GM19238 (cell line): ENCODE data around the gene KRTAP29-1.

Source experiments
- DNase-seq: peaks from one replicate; pipeline ENCODE4 v3.0.0; 2011; ENCODE audit warnings: low spot score; ENCODE audit not compliant: insufficient read length

Gene KRTAP29-1

DNA sequence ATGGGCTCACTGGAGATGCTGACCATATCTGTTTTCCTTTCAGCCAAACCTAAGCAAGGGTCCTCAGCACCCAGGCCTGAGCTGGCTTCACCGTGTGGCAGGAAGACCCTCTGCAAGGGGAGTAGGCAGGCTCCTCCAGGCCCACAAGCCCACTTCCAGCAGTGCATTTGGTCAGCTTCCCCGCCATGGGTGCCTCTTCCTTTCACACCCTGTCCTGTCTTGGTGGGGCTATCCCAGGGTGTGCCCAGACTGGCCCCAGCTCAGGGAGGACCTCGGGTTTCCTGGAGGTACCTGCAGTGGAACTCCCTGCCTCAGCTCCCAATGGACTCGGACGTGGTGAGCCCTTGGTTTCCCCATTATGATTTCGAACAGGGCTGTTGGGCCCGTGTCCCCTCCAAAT, 25.6 kb upstream of the KRTAP29-1 start:
- DNase-seq: no peak

- DNase-seq: no peak
These were observed 24.9 kb upstream of the KRTAP29-1 start for GRCh38 chr17:41327411-41328120.

- no peak for DNase-seq
These were observed 23.8 kb upstream of the KRTAP29-1 start for GRCh38 chr17:41326173-41327145.

DNA sequence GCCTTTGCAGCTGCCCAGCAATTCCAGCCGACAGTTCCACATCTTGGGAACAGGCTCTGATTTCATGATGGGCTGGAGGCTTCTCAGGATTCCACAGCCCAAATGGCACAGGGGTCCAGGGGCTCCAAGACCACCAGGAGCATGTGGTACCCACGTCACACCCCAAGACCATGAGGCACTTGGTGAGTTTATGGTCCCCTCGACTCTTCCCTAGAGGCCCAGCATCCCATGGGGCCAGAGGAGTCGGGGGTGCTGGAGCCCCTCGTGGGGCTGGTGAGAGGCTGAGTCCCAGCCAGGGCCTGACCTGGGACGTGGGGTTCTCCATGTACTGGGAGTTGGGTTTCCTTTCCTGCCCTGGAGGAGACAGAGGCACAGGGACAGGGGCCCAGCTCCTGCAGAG, 23.0 kb upstream of the KRTAP29-1 start:
- DNase-seq: no peak

- DNase-seq: no peak
These were observed 22.5 kb upstream of the KRTAP29-1 start for GRCh38 chr17:41325126-41325525.

DNA sequence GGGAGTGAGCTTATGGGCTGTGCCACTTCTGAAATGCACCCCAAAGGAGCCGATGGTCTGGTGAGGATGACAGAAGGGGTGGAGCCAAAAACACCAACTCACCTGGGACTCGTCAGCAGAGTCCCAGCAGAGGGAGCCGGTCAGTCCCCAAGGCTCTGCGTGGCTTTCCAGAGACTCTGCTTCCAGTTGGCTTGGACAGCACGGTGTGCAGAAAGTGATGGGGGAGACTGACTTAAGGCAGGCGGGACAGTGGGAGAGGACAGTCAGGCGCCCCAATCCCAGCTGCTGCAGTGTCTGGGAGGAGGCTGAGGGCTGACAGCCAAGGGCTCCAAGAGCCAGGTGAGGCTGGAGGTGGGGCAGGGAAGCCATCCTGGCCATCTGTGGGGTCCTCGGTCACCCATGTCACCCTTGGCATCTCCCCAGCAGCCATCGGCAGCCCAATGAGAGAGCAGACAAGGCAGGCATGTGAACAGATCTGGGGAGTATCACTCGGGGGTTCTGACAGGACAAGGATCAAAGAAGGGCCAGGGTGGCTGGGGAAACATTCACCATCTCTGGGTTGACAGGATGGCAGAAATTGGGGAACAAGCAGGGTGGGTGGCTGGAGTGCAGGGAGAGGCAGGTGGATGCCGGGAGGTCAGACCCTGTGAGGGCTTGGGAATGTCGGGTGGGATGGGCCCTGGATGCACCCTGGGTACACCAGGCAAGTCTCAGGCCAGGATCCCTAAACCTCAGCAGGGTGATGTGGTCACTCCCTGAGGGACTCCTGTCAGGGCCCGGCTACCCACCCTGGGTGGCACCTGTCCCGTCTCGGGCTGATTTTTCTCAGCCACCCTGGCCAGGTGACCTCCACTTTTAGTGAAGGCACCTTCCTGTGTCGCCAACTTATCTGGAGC, 21.8 kb upstream of the KRTAP29-1 start:
- DNase-seq: no peak

DNA sequence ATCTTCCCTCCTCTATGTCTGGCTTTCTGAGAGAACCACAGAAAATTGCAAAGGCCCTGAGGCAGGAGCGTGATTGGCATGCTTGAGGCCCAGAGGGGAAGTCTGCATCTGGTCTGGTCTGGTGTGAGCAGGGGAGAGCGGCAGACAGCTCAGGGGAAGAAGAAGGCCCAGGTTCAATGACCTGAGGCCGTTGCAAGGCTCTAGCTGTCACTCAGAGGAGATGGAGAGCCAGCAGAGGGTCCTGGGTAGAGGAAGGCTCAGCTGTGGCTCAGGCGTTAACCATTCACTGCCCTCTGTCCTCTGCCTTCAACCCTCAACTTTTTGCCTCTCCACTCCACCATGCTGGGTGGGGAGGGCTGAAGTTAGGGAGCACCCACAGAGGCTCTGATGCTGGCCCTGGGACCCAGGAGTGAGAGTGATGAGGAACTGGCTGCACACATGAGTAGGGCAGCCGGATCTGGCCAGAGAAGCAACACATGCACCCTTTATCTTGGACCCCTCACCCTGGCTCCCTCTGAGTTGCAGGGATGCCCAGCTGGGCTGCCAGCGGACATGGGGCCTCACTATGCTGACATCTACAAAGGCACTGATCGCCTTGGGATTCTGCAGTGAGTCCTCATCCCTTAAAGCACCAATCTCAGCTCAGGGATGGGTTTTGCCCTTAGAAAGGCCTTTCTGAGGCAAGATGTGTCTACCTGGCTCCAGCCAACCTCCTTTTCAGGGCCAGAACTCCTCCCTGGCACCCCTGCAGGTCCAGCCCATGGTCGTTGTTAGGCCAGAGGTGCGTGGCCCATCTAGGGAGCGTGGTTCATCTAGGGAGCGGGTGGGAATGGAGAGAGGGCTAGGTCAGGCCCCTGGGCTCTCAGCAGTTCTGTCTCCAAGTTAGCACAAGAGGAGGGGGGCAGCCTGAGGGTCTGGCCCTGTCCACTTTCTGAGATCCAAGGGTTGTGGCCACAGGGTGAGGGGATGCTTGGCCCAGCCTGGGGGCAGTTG, 20.5 kb upstream of the KRTAP29-1 start:
- DNase-seq: no peak

DNA sequence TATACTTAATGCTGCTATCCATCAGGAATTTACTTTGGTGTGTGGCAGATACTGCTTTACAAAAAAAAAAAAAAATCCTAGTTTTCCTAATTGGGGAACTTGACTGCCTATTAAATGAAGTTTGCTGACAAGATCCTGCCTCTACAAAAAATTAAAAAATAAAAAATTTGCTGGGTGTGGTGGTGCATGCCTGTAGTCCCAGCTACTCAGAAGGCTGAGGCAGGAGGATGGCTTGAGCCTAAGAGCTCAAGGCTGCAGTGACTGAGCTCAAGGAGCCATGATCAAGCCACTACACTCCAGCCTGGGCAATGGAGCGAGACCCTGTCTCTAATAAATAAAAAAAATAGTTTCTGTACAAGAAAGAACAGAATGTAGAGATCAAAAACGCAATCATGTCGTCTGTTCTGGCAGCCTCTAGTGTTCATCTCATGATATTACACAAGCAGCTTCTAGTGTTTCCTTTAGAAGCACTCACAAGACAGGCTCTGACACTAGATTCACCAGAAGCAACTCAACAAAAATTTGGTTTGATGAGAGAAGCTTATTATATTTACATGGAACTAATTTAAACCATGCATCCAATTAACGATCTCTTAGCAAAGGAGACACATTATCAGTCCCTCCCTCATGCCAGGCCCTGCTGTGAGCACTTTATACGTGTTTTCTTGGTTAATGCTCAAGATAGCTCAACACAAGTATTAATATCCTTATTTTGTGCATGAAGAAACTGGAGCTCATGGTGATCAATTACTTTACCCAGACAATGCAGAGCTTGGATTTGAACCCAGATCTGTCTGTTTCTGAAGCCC, 19.6 kb upstream of the KRTAP29-1 start:
- no peak for DNase-seq

GRCh38 chr17:41318231-41318630, 15.6 kb upstream of the KRTAP29-1 start:
- DNase-seq: no peak

- no peak for DNase-seq
These were observed 13.3 kb upstream of the KRTAP29-1 start for GRCh38 chr17:41315814-41316445.

DNA sequence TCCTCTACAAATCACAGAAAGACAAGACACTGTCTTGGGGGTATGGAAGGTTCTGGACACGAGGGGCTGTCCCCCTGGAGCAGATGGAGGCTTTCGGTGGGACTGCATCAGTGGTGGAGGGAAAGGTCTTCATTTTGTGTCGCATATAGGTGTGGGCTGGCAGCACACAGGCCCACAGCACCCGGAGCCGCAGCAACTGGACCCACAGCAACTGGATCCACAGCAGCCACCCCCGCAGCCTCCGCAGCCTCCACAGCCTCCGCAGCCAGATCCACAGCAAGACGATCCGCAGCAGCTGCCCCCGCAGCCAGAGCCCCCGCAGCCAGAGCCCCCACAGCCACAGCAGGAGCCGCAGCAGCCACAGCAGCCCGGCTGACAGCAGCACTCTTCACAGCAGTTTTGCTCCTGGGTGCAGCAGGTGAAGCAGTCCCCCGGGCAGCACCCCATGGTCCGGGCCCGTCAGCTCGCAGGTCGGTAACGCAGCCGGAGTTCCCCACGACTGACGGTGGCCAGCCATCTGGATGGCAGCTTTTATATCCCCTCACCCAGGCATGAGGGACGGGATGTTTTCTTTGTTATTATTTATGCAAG, 12.6 kb upstream of the KRTAP29-1 start, which contains the start of gene KRTAP17-1:
Gene KRTAP17-1, minus strand, starts transcription at position 507 of the 591 bp plus-strand sequence. Its CDS starts 60 bp downstream, at position 447.
- no peak for DNase-seq

- no peak for DNase-seq
These were observed 8.5 kb upstream of the KRTAP29-1 start for GRCh38 chr17:41311111-41311510.

DNA sequence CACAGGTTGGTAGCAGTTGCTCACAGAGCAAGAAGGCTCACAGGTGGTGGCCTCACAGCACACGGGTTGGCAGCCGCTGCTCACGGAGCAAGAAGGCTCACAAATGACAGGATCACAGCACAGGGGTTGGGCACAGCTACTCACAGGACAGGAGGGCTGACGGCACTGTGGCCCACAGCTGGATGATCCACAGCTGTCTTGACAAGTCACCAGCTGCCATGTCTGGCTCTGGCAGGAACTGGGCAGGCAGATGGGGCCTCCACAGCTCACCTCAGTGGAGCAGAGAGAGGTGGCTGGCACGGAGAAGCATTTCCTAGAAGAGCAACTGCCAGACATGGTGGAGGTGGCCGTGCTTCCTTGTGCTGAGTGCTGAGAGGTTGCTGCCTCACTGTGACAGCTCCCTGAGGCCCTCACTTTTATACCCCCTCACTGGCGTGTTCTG, 6.3 kb upstream of the KRTAP29-1 start, which contains the start of gene KRTAP16-1:
Gene KRTAP16-1, minus strand, starts transcription at position 392 of the 442 bp plus-strand sequence. Its CDS starts 56 bp downstream, at position 336.
- DNase-seq: no peak

DNA sequence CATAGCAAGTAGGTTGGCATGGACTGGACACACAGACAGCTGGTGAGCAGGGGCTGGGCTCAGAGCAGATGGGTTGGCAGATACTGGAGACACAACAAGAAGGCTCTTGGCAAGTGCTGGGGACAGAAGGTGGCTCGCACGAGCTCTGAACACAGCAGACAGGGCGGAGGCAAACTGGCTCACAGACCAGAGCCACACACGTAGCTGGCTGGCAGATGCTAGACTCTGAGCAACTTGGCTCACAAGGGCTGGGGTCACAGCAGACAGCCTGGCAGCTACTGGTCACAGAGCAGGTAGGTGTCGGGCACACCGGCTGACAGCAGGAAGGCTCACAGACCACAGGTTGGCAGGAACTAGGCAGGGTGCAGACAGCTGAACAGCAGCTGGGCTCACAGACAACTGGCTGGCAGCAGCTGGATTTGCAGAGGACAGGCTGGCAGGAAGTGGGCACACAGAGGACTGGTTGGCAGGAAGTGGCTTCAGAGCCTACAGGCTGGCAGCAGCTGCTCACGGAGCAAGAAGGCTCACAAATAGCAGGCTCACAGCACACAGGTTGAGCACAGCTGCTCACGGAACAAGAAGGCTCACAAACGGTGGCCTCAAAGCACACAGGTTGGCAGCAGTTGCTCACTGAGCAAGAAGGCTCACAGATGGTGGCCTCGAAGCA, 5.7 kb upstream of the KRTAP29-1 start:
- DNase-seq: no peak

- DNase-seq: no peak
These were observed 5.0 kb upstream of the KRTAP29-1 start for GRCh38 chr17:41307647-41308046.

DNA sequence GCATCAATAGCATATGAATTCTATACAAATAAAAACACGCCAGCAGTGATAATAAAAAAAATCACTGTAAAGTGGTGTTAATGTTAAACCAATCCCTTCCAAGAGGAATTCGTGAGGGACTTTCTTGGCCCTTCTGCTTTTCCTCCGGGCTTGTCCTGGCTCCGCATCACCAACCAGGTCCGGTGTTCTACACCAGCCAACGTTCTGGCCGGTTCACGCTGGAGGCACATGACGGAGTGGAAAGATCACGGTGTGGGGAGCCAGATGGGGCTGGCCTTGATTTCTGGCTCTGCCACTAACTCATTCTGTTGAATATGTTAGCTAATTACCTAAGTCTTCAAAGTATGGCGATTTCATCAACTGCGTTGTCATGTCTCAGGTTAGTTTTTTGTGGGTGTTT, 1.4 kb upstream of the KRTAP29-1 start:
- no peak for DNase-seq

- DNase-seq: no peak
These were observed 330 bp upstream of the KRTAP29-1 start for GRCh38 chr17:41302981-41303380.
